CD4-positive, alpha-beta T cell treated with Interferon alpha-2 for 1 hour (primary cell): ENCODE measurements around the gene MYT1.

Experiments used
- DNase-seq, 2 donors: peaks; one replicate each; pipeline ENCODE4 v3.0.0-alpha.2; 2020 to 2022

MYT1 gene

DNA sequence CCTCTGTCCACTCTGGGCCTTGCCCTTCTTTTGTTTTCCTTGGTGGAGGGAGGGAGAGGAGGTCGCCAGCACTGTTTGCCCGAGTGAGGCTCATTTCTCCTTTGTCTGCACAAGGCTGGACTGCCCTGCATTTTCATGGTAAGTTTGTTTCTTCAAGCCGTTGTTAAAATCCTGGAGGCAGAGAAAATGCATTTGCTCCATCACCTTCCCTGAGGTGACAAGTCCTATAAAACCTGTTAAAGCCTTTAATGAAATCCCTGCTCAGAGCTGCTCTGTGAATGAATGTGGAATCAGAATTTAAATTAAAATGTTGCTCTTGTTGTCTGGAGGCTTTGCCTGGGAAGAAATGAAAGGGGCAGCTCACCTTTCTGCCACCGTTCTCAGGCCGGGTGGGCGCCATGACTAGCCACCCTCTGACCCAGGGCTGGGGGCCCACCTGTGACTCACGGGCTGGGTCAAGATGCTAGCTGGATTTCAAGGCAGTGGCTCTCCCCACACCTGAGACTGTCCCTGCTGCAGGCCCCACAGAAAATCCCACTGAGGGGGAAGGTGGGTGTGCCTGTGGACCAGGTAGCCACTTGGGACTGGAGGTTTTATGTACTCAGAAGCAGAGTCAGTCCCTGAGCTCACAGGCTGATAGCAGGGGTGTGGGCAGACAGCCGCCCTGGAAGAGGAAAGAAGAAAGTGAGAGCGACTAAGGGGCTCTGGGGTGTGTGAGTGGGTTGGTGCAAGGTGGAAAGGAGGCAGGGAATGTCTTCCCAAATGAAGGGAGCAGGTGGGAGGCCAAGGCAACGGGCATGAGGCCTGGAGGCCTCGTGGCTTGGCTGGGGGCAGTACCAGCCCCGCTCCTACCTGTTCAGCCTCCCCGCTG, 24.0 kb upstream of the MYT1 start:
- DNase-seq = no peak

GRCh38 chr20:64140956-64141355, 23.3 kb upstream of the MYT1 start:
- no peak for DNase-seq

- DNase-seq = no peak
These were observed 21.7 kb upstream of the MYT1 start for GRCh38 chr20:64142590-64142989.

DNA sequence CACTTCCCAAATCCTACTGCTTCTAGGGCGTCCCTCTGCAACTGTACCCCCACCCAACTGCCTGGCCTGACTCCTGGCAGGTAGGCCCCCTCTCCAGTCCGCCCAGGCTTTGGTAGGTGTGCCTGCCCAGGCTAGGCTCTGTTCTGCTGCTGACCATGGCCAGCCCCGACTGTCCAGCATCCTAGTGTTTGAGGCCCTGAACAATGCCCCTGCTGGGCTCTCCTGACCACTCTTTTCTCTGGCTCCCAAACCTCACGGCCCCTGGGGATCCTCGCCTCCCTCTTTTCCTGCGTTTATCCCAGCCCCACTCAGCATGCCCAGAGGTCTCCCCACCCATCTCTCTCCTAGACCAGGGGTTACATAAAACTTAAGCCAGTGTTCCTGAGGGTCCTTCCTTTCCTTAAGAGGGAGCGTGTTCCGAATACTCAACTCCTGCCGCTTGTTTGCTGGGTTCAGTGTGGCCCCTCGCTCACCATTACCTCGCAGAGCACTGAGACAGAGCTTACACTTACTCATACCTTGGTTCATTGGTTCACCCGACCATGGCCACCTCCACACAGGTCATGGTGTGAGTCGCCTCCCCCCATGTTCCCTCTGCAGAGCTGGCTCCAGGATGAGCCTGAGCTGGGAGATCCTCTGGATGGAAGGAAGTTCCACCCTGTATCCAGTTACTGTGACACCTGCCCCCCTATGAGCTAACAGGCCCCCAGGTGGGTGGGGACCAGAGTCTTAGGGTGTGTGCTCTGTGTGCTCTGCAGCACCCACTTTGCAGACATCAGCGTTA, 21.0 kb upstream of the MYT1 start:
- no peak for DNase-seq

GRCh38 chr20:64144144-64144912, 19.9 kb upstream of the MYT1 start:
- no peak for DNase-seq

GRCh38 chr20:64145458-64146300, 18.6 kb upstream of the MYT1 start:
- DNase-seq = no peak

GRCh38 chr20:64146301-64146935, 17.8 kb upstream of the MYT1 start:
- DNase-seq = no peak

- DNase-seq = no peak
These were observed 17.2 kb upstream of the MYT1 start for GRCh38 chr20:64146936-64147477.

GRCh38 chr20:64148581-64148980, 15.7 kb upstream of the MYT1 start:
- DNase-seq = no peak

DNA sequence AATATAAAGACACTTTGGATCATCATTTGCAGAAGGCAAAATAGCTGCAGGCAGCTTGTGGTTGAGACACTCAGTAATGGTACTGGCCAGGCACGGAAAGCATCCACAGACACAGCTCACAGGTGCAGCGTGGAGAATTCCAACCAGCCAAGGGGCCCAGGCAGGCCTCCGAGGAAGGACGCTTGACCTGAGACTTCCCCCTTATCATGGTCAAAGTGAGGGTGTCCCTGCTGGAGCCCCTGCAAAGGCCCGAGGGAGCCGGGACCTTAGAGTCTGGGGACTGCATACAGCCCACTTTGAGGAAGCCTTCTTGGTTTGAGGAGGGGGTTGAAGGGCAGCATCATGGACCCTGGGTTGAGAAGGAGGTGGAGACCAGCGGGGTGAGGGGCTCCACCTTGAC, 15.1 kb upstream of the MYT1 start:
- no peak for DNase-seq

GRCh38 chr20:64149809-64150560, 14.3 kb upstream of the MYT1 start:
- DNase-seq = no peak

DNA sequence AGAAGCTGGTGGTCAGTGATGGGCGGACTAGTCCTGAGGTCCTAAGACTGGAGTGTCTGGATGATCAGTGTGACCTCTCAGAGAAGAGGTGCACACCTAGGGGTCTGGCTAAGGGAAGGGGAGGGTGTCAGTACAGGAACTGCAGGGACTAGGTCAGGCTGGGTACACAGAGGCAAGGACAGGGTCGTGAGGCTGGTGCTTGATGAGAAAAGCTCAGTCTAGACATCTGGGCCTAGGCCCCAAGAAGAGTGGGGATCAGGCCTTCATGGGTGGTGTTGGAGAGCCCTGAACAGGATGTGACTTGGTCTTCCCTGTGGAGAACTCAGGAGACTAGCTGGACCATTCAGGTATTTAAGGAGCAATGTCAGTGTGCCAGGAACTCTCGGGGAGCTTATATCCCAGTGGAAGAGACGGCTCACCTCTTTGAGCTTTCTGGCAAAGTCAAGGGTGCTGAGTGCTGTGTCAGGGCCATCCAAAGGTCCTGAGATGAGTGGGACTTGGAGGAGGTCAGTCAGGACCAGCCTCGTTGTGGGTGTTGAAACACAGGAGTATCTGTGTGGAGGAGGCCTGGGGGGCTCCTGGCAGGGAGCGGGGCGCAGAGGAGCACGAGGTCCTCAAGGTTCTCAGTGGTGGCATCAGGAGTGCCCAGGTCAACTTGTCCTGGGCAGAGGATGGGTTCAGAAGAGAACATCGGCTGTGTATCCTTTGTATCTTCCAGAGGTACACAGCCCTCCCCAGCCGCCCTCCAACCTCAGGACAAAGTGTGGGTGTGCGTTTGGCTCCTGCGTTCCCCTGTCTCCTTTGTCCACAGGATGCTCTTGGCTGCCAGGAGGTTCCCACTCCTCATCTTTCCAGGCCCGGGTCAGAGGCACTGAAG, 13.3 kb upstream of the MYT1 start:
- DNase-seq = no peak

DNA sequence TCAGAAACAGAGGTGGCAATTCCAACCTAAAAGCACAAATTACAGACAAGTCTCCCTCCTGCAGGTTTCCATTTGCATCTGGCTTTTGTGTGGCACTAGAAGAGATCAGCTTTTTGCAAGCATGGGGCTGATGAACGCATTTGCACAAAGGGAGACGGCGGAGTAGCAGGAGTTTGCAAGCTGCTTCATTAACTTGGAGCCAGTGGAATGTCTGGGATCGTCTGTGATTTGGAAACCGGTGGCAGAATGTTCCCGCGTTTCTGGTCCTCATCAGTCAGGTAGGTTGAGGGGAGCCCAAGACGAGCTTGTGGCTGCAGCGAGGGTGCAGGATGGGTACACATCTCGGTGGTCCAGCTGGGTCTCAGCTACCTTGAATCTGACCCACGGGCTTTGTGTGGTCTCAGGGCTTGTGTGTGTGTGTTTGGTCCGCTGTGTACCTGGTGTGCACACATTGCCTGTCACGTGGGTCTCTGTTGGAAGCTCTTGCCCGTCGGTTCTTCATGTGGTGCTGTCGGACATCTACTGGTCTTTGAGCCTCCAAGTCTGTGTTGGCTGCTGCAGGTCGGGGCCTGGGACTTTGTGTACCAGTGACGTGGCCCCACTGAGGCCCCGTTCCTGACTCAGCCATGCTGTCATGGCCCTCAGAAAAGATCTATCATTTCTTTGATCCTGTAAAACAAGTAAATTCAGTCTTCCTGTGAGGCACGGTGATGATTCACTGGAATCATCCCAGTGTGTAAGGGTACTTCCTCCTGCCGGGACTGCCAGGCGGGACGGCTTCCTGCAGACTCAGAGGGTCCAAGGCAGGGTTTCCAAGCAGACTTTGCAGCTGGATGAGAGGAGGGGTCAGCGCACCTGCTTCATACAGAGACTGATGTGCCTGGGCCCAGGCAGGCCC, 12.4 kb upstream of the MYT1 start:
- DNase-seq = no peak

DNA sequence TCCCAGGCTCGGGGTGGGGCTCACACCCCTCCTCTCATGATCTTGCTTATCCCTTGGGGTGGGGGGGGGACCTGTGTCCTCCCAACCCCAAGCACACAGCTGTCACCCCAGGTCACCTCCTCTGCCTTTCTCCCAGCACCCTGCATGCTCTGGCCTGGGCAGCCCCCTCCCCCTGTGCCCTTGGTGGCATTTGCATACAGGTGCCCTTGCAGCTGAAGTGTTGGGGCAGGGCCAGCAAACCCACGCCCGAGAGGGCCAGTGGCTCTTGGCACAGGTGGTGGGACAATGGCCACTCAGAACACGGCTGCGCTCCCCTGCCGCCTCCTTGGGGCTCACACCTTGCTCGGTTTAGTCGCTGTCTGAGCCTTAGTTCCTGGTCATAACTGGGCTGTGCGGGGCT, 11.3 kb upstream of the MYT1 start:
- DNase-seq = no peak

DNA sequence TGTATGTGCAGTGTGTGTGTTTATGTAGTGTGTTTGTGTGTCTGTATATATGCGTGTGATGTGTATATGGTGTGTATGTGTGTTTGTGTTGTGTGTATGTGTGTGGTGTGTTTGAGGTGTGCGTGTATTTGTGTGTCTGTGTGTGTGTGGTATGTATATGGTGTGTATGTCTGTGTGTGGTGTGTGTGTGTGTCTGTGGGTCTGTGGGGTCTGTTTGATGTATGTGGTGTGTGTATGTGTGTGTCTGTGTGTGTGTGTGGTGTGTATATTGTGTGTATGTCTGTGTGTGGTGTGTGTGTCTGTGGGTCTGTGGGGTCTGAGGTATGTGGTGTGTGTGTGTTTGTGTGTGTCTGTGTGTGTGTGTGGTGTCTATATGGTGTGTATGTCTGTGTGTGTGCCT, 10.8 kb upstream of the MYT1 start:
- no peak for DNase-seq

DNA sequence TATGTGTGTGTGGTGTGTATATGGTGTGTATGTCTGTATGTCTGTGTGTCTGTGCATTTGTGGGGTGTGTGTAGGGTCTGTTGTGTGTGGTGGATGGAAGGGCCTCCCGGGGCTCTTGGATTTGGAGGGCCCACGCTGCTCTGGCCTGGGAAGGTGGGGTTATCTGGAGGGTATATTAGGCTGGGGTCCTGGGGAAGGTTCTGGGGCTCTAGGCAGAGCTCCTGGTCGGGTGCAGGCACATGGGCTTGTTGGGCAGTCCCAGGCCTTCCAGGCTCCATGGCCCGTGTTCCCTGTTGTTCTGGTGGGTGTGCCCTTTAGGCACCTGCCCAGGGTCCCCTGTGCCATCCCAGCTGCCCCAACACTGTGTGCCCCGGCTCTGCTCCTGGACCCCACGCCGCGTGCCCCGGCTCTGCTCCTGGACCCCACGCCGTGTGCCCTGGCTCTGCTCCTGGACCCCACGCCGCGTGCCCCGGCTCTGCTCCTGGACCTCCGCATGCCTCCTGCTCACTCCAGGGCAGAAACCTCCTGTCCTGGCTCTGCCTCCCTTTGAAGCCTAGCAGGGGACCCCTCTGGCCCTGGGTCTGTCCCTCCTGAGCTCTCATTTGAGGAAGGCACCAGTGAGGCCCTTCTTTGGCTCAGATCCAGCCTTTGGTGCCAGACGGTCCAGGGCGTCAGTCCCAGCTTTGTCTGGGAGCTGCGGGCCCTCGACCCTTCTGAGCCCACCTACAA, 10.2 kb upstream of the MYT1 start:
- DNase-seq = no peak

DNA sequence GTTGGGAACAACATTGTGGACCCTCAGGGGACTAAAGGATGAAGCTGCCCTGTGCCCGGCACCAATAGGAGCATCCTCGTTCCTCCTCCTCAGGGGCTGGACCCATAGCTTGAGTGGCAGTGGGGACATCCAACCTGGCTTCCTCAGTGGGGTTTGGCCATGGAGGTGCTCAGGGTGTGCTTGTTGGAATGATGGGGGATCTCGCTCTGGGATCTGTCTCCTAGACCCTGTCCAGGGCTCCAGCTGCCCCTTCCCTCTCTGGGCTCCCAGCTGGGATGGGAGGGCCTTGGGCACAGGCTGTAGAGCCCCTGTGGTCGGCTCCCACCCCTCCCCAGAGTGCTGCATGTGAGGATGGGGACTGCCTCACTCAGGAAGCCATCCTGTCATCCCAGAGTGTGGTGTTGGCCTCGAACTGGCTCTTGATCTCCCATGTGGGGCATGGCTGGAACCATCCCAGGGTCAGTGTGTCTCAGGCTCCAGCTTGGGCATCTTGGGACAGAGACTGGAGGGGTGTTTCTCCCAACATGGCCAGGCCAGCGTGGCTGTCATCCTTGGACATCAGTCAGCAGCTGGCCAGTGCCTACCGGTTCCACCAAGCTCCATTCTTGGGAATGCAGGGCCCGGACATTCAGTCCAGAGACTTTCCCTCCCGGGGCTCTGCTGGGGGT, 9.5 kb upstream of the MYT1 start:
- no peak for DNase-seq
